Endothelial cell of umbilical vein (primary cell): ENCODE data around the gene LPP. TPM values are rescaled to one million over a fixed set of nuclear protein-coding genes. Genes with fewer than 3 reads are reported as not detected.

Experiments used
- BruUV-seq: library from RNA; stranded (reverse); fragments of 400-500 nt; replicated peaks from 2 replicates; lab custom pipeline; 2021; lab: Mats Ljungman, UMichigan
- CTCF ChIA-PET: fragments of 300-600, 350-600 bp; sonication (Branson Sonifier 250); formaldehyde crosslinking; loops from one replicate; lab custom pipeline; 2021; ENCODE audit warnings: antibody characterized with exemption, inconsistent platforms; lab: Charles Lee
- POLR2A ChIA-PET: fragments of 300-600, 350-600 bp; sonication (Branson Sonifier 250); formaldehyde crosslinking; loops from one replicate; lab custom pipeline; 2021; ENCODE audit warnings: antibody characterized with exemption, inconsistent platforms; lab: Charles Lee
- DNase-seq: peaks from one replicate; pipeline ENCODE4 v3.0.0-alpha.2; 2011; ENCODE audit warnings: low read depth, low spot score
- FAIRE-seq: peaks from 2 replicates; lab custom pipeline; 2011; peaks lifted over from hg19 to GRCh38; lab: Jason Lieb, UNC
- H2AFZ ChIP-seq: 2 replicates; pipeline ENCODE4 v1.6.0; 2012; ENCODE audit warnings: low read depth, low read length, control low read depth, inconsistent platforms
- H3K27ac ChIP-seq: 2 replicates; pipeline ENCODE4 v1.5.1; 2011; ENCODE audit warnings: low read depth, mild to moderate bottlenecking, control low read depth, low read length, moderate library complexity; ENCODE audit not compliant: insufficient read depth
- H3K27me3 ChIP-seq, 2 experiments: 2 replicates each; pipeline versions ENCODE4 v1.6.0 to v1.6.1; 2011; ENCODE audit warnings: low read length in 2 of 2, mixed read lengths in 1 of 2; ENCODE audit not compliant: control insufficient read depth in 2 of 2, insufficient read depth in 2 of 2
- H3K36me3 ChIP-seq, 2 experiments: 2 replicates in 1 of 2; 3 replicates in 1 of 2; pipeline ENCODE4 v1.5.1; 2011; ENCODE audit warnings: low read length in 2 of 2, mild to moderate bottlenecking in 1 of 2, moderate library complexity in 1 of 2; ENCODE audit not compliant: control insufficient read depth in 2 of 2, insufficient read depth in 2 of 2; ENCODE audit errors: extremely low read depth in 1 of 2
- H3K4me1 ChIP-seq: 3 replicates; pipeline ENCODE4 v1.5.1; 2011; ENCODE audit warnings: mild to moderate bottlenecking, low read length; ENCODE audit not compliant: control insufficient read depth, insufficient read depth; ENCODE audit errors: extremely low read depth
- H3K4me2 ChIP-seq: 2 replicates; pipeline ENCODE4 v1.6.1; 2011; ENCODE audit warnings: low read length, control low read depth, mixed read lengths; ENCODE audit not compliant: insufficient read depth
- H3K4me3 ChIP-seq, 3 experiments: fragments of 200-600 bp in 1 of 3; sonication (generic), shearing (Covaris generic) in 1 of 3; replicated peaks in 1 of 3; 2 replicates each; pipeline ENCODE4 v1.5.1; 2011 to 2016; ENCODE audit warnings: control low read depth in 3 of 3, low read length in 3 of 3, mild to moderate bottlenecking in 2 of 3, inconsistent platforms in 1 of 3, low read depth in 1 of 3, moderate library complexity in 1 of 3; ENCODE audit not compliant: insufficient read depth in 1 of 3
- H3K79me2 ChIP-seq: 2 replicates; pipeline ENCODE4 v1.6.0; 2012; ENCODE audit warnings: low read length, inconsistent platforms; ENCODE audit not compliant: control insufficient read depth, insufficient read depth
- H3K9ac ChIP-seq: replicated peaks from 2 replicates; pipeline ENCODE3; 2011; ENCODE audit warnings: low read length, control low read depth; ENCODE audit not compliant: insufficient read depth; ENCODE audit errors: extremely low read depth
- H3K9me1 ChIP-seq: replicated peaks from 3 replicates; pipeline ENCODE4 v1.6.0; 2011; ENCODE audit warnings: mild to moderate bottlenecking, low read length; ENCODE audit not compliant: control insufficient read depth, insufficient read depth; ENCODE audit errors: extremely low read depth
- H3K9me3 ChIP-seq: replicated peaks from 2 replicates; pipeline ENCODE4 v1.5.1; 2012; ENCODE audit warnings: low read length, inconsistent platforms; ENCODE audit not compliant: control insufficient read depth, insufficient read depth
- H4K20me1 ChIP-seq: replicated peaks from 2 replicates; pipeline ENCODE3; 2011; ENCODE audit warnings: mild to moderate bottlenecking, low read length; ENCODE audit not compliant: control insufficient read depth, insufficient read depth; ENCODE audit errors: extremely low read depth
- EZH2 ChIP-seq: IDR thresholded peaks from 2 replicates; pipeline ENCODE4 v1.6.1; 2012; ENCODE audit warnings: borderline replicate concordance, low read depth, mild to moderate bottlenecking, moderate library complexity, low read length, inconsistent platforms; ENCODE audit not compliant: severe bottlenecking
- FOS ChIP-seq: IDR thresholded peaks from 2 replicates; pipeline ENCODE4 v1.6.1; 2011; ENCODE audit warnings: mild to moderate bottlenecking, low read length, moderate library complexity, borderline replicate concordance; ENCODE audit not compliant: insufficient read depth
- GATA2 ChIP-seq: IDR thresholded peaks from 2 replicates; pipeline ENCODE4 v1.7.0; 2011; ENCODE audit warnings: low read depth, mild to moderate bottlenecking, moderate library complexity, mixed read lengths, low read length; ENCODE audit not compliant: insufficient read length, insufficient read depth
- JUN ChIP-seq: IDR thresholded peaks from 2 replicates; pipeline ENCODE4 v1.6.1; 2011; ENCODE audit warnings: borderline replicate concordance, low read depth; ENCODE audit not compliant: insufficient read length, insufficient read depth
- MAX ChIP-seq: IDR thresholded peaks from 2 replicates; pipeline ENCODE4 v1.6.1; 2011; ENCODE audit not compliant: insufficient read depth, insufficient read length
- POLR2A ChIP-seq: IDR thresholded peaks from 2 replicates; pipeline ENCODE4 v1.6.1; 2012; ENCODE audit warnings: low read depth, mild to moderate bottlenecking, control low read depth, low read length
- POLR2AphosphoS5 ChIP-seq: IDR thresholded peaks from 2 replicates; pipeline ENCODE4 v1.6.1; 2012; ENCODE audit warnings: low read depth, mild to moderate bottlenecking, control low read depth, low read length, moderate library complexity; ENCODE audit not compliant: insufficient read depth
- dilution Hi-C: fragments of 300-500 bp; cut with MboI; formaldehyde crosslinking; loops from one replicate; pipeline ENCODE4 v1.15.0; 2019; ENCODE audit warnings: low sequenced_read_pairs; ENCODE audit not compliant: extremely low pct_ligation_motif_present
- intact Hi-C: fragments of 100-400 bp; cut with micrococcal nuclease; formaldehyde crosslinking; loops from one replicate; pipeline ENCODE4 v1.10.0; 2022
- polyA plus RNA-seq, 4 experiments: library from polyadenylated mRNA; depleted of rRNA in 3 of 4; stranded (reverse) in 3 of 4; unstranded in 1 of 4; fragments of >200 nt; gene quantifications; 2 replicates each; pipeline versions ENCODE4 v1.2.1 to v1.2.3, GENCODE V29; 2011 to 2012; ENCODE audit warnings: missing spikeins in 1 of 4
- total RNA-seq: library from RNA; stranded (reverse); gene quantifications from 2 replicates; pipeline ENCODE4 v1.2.3, GENCODE V29; 2021
- TF ChIP-seq, protein P1 (sequence below), 2 donors: IDR thresholded peaks; 1 replicate in 1 of 2; 2 replicates in 1 of 2; pipeline ENCODE4 v1.5.1; 2011; ENCODE audit warnings: low read length in 2 of 2, mild to moderate bottlenecking in 2 of 2, moderate library complexity in 2 of 2, control low read depth in 1 of 2, inconsistent platforms in 1 of 2, low read depth in 1 of 2; ENCODE audit not compliant: insufficient read depth in 1 of 2; ENCODE audit errors: extremely low read depth in 1 of 2

LPP gene
- total and polyA plus RNA-seq, 2 donors (not counting 3 experiments of a cell fraction or from before 2014, with no cell fraction given): 16.9 to 153 TPM

DNA sequence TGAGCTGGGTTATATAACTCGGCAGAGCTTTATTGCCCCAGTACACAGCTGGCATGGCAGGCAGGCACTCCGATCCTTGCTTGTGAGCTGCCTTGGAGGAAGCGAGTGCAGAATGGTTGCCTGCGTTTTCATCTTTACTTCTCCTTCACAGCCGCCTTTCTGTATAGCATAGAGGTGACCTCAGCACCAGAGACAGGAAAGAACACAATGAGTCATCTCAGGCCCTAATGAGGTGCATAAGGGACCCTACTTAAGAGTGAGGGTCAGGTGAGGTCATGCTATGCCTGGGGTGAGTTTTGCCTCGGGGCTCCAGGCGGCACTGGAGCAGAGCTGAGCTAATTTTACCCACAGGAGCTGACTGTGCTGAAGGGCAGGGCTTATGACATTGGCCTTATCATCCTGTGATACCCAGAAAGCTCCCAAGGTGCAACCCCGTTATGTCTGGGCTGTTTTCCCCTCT, 43.5 kb downstream of the LPP start:
- H2AFZ ChIP-seq: no peak overlapping the region
- POLR2A ChIA-PET: no interaction called here
- BruUV-seq: no TSS peak
- peaks cover 19% of the 10 kb centered on the region for H3K4me1 ChIP-seq
- H4K20me1 ChIP-seq: no peaks in the 10 kb centered on the region
- H3K27me3 ChIP-seq: no peaks in the 10 kb centered on the region
- peak; percentile 64 for FAIRE-seq
- H3K9me3 ChIP-seq: no peaks in the 10 kb centered on the region
- CTCF ChIA-PET: interaction anchor here (0.6 to 1.6 kb wide), 2 partner anchors 9 to 44 kb away, joined by 3 to 9 read pairs; no protein-coding TSS in a partner anchor
- no peak overlapping the region for H3K9ac ChIP-seq
- H3K4me2 ChIP-seq: no peak overlapping the region
- H3K36me3 ChIP-seq: no peaks in the 10 kb centered on the region
- no peak overlapping the region for H3K4me3 ChIP-seq
- H3K27ac ChIP-seq: no peak overlapping the region
- intact Hi-C loops (no loop called here), dilution Hi-C loops (no loop called here)
- DNase-seq: peak; percentile 29
- peak; percentile 56 for TF ChIP-seq JUN
- no peak for TF ChIP-seq MAX
- H3K9me1 ChIP-seq: no peaks in the 10 kb centered on the region
- peaks cover 70% of the 10 kb centered on the region for H3K79me2 ChIP-seq

DNA sequence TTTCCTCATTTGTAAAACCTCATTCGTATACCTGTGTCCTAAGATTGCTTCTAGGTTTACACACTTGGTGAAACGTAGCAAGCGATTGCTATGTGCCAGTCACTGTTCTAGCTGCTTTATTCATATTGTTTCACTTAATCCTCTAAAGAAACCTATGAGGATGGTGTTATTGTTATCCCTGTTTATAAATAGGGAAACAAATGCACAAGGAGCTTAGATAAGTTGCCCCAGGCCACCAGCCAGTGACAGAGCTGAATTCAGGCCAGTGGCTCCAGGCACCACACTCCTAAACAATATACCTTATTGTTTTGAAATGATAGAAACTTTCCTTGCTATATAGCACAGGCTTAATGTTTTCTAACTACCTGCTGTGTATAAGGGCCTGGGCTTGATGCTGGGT, 44.0 kb downstream of the LPP start:
- H2AFZ ChIP-seq: no peak overlapping the region
- POLR2A ChIA-PET: no interaction called here
- H3K36me3 ChIP-seq: no peaks in the 10 kb centered on the region
- TF ChIP-seq GATA2: no peak
- no peak for TF ChIP-seq JUN
- no peak for TF ChIP-seq POLR2A
- no peak for TF ChIP-seq EZH2
- TF ChIP-seq POLR2AphosphoS5: no peak
- no peak for TF ChIP-seq FOS
- TF ChIP-seq, protein P1, sequence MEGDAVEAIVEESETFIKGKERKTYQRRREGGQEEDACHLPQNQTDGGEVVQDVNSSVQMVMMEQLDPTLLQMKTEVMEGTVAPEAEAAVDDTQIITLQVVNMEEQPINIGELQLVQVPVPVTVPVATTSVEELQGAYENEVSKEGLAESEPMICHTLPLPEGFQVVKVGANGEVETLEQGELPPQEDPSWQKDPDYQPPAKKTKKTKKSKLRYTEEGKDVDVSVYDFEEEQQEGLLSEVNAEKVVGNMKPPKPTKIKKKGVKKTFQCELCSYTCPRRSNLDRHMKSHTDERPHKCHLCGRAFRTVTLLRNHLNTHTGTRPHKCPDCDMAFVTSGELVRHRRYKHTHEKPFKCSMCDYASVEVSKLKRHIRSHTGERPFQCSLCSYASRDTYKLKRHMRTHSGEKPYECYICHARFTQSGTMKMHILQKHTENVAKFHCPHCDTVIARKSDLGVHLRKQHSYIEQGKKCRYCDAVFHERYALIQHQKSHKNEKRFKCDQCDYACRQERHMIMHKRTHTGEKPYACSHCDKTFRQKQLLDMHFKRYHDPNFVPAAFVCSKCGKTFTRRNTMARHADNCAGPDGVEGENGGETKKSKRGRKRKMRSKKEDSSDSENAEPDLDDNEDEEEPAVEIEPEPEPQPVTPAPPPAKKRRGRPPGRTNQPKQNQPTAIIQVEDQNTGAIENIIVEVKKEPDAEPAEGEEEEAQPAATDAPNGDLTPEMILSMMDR (IDR thresholded peaks at IDR 0.05; ENCODE audit: extremely low read depth in 1 of 2, insufficient read depth in 1 of 2, low read depth in 1 of 2, low read length in 2 of 2): no peak
- H3K4me1 ChIP-seq: peaks cover 19% of the 10 kb centered on the region
- CTCF ChIA-PET: interaction anchor here (0.6 to 1.6 kb wide), 2 partner anchors 8 to 45 kb away, joined by 3 to 9 read pairs; no protein-coding TSS in a partner anchor
- no peaks in the 10 kb centered on the region for H3K27me3 ChIP-seq
- dilution Hi-C loops (no loop called here), intact Hi-C loops (no loop called here)
- H3K4me3 ChIP-seq: no peak overlapping the region
- no TSS peak for BruUV-seq
- H3K4me2 ChIP-seq: no peak overlapping the region
- FAIRE-seq (no peak), DNase-seq (no peak)
- no peaks in the 10 kb centered on the region for H3K9me1 ChIP-seq
- no peaks in the 10 kb centered on the region for H3K9me3 ChIP-seq
- H4K20me1 ChIP-seq: no peaks in the 10 kb centered on the region
- H3K27ac ChIP-seq: no peak overlapping the region
- H3K79me2 ChIP-seq: peaks cover 69% of the 10 kb centered on the region
- no peak overlapping the region for H3K9ac ChIP-seq
